HepG2 (cell line): ENCODE measurements around the gene CHKB. TPM values are rescaled to one million over a fixed set of nuclear protein-coding genes. Genes with fewer than 3 reads are reported as not detected.

Experiments
- AKAP8 ChIP-seq: sonication (generic); formaldehyde crosslinking; IDR thresholded peaks from 2 replicates; pipeline ENCODE4 v1.5.1; 2020; ENCODE audit warnings: mild to moderate bottlenecking, missing genetic modification reagents
- CBX2 ChIP-seq, 2 experiments: fragments of 200-600 bp in 1 of 2; sonication (generic); formaldehyde crosslinking in 1 of 2; IDR thresholded peaks; 2 replicates each; pipeline versions ENCODE4 v1.7.0 to v1.8.1; 2018 to 2022; ENCODE audit warnings: low read depth in 2 of 2, low read length in 1 of 2, mild to moderate bottlenecking in 1 of 2, missing genetic modification reagents in 1 of 2
- FOXK2 ChIP-seq: fragments of 450-650 bp; IDR thresholded peaks from 2 replicates; pipeline ENCODE4 v1.6.1; 2016
- KLF12 ChIP-seq: sonication (generic); formaldehyde crosslinking; IDR thresholded peaks from 2 replicates; pipeline ENCODE4 v1.4.0; 2020; ENCODE audit warnings: missing genetic modification reagents, borderline replicate concordance
- MATR3 ChIP-seq: sonication (generic); formaldehyde crosslinking; IDR thresholded peaks from 2 replicates; pipeline ENCODE4 v1.4.0; 2020; ENCODE audit warnings: missing genetic modification reagents
- NFE2L2 ChIP-seq: fragments of 150-350 bp; IDR thresholded peaks from 2 replicates; pipeline ENCODE4 v1.6.1; 2014; ENCODE audit warnings: low read length
- NFKBIZ ChIP-seq: IDR thresholded peaks from 2 replicates; pipeline ENCODE4 v1.6.1; 2018; ENCODE audit warnings: missing genetic modification reagents, missing compliant biosample characterization
- PCBP2 ChIP-seq: fragments of 200-400 bp; formaldehyde crosslinking; optimal IDR thresholded peaks from 2 replicates; pipeline ENCODE3; 2018; ENCODE audit warnings: low read length, low read depth; ENCODE audit not compliant: poor library complexity, severe bottlenecking
- PHF20 ChIP-seq: sonication (generic); formaldehyde crosslinking; IDR thresholded peaks from 2 replicates; pipeline ENCODE4 v1.5.0; 2020; ENCODE audit warnings: mild to moderate bottlenecking, missing genetic modification reagents
- RBFOX2 ChIP-seq: fragments of 200-400 bp; formaldehyde crosslinking; IDR thresholded peaks from 2 replicates; pipeline ENCODE4 v1.6.1; 2017; ENCODE audit warnings: low read depth, mild to moderate bottlenecking, low read length
- SMAD1 ChIP-seq: sonication (generic); formaldehyde crosslinking; IDR thresholded peaks from 2 replicates; pipeline ENCODE4 v1.4.0; 2020; ENCODE audit warnings: missing genetic modification reagents, low read depth, mild to moderate bottlenecking, borderline replicate concordance
- SMAD3 ChIP-seq: sonication (generic); formaldehyde crosslinking; IDR thresholded peaks from 2 replicates; pipeline ENCODE4 v1.4.0; 2020; ENCODE audit warnings: missing genetic modification reagents
- STAT5B ChIP-seq: sonication (generic); formaldehyde crosslinking; IDR thresholded peaks from 2 replicates; pipeline ENCODE4 v1.4.0; 2020; ENCODE audit warnings: missing genetic modification reagents
- TCF12 ChIP-seq, 2 experiments: fragments of 450-650 bp in 1 of 2; sonication (generic) in 1 of 2; formaldehyde crosslinking in 1 of 2; IDR thresholded peaks; 2 replicates each; pipeline versions ENCODE4 v1.6.1 to v1.8.0; 2017 to 2022; ENCODE audit warnings: antibody characterized with exemption in 1 of 2, mild to moderate bottlenecking in 1 of 2, missing genetic modification reagents in 1 of 2, moderate library complexity in 1 of 2
- XBP1 ChIP-seq: sonication (generic); formaldehyde crosslinking; IDR thresholded peaks from 2 replicates; pipeline ENCODE4 v1.5.0; 2020; ENCODE audit warnings: missing genetic modification reagents
- ZFAT ChIP-seq: sonication (generic); formaldehyde crosslinking; conservative IDR thresholded peaks from 2 replicates; pipeline ENCODE4 v1.8.1; 2023; ENCODE audit warnings: missing genetic modification reagents, inconsistent platforms
- ZNF253 ChIP-seq: sonication (generic); formaldehyde crosslinking; IDR thresholded peaks from 2 replicates; pipeline ENCODE4 v1.8.0; 2022; ENCODE audit warnings: mild to moderate bottlenecking, missing genetic modification reagents, borderline replicate concordance
- ZNF350 ChIP-seq: sonication (generic); formaldehyde crosslinking; IDR thresholded peaks from 2 replicates; pipeline ENCODE4 v1.4.0; 2020; ENCODE audit warnings: mild to moderate bottlenecking, low read depth, missing genetic modification reagents, borderline replicate concordance
- ZNF354B ChIP-seq: sonication (generic); formaldehyde crosslinking; IDR thresholded peaks from 2 replicates; pipeline ENCODE4 v1.8.0; 2022; ENCODE audit warnings: mild to moderate bottlenecking, missing genetic modification reagents
- ZNF430 ChIP-seq: sonication (generic); formaldehyde crosslinking; IDR thresholded peaks from 2 replicates; pipeline ENCODE4 v1.9.0; 2021; ENCODE audit warnings: mild to moderate bottlenecking, missing genetic modification reagents
- ZNF432 ChIP-seq: sonication (generic); formaldehyde crosslinking; IDR thresholded peaks from 2 replicates; pipeline ENCODE4 v1.5.0; 2020; ENCODE audit warnings: missing genetic modification reagents, mild to moderate bottlenecking, borderline replicate concordance
- ZNF44 ChIP-seq: sonication (generic); formaldehyde crosslinking; IDR thresholded peaks from 2 replicates; pipeline ENCODE4 v1.5.1; 2020; ENCODE audit warnings: mild to moderate bottlenecking, missing genetic modification reagents
- ZNF460 ChIP-seq: sonication (generic); formaldehyde crosslinking; IDR thresholded peaks from 2 replicates; pipeline ENCODE4 v1.5.1; 2020; ENCODE audit warnings: missing genetic modification reagents, mild to moderate bottlenecking, borderline replicate concordance
- ZNF569 ChIP-seq: sonication (generic); formaldehyde crosslinking; IDR thresholded peaks from 2 replicates; pipeline ENCODE4 v1.5.0; 2020; ENCODE audit warnings: mild to moderate bottlenecking, missing genetic modification reagents, moderate library complexity, borderline replicate concordance
- ZNF615 ChIP-seq: sonication (generic); formaldehyde crosslinking; IDR thresholded peaks from 2 replicates; pipeline ENCODE4 v1.5.0; 2020; ENCODE audit warnings: mild to moderate bottlenecking, missing genetic modification reagents, borderline replicate concordance
- ZNF660 ChIP-seq: sonication (generic); formaldehyde crosslinking; IDR thresholded peaks from 2 replicates; pipeline ENCODE4 v1.5.1; 2020; ENCODE audit warnings: mild to moderate bottlenecking, low read depth, missing genetic modification reagents, borderline replicate concordance
- ZNF792 ChIP-seq: IDR thresholded peaks from 2 replicates; pipeline ENCODE4 v1.6.1; 2016
- ZSCAN29 ChIP-seq: sonication (generic); formaldehyde crosslinking; conservative IDR thresholded peaks from 2 replicates; pipeline ENCODE4 v1.4.0; 2020; ENCODE audit warnings: mild to moderate bottlenecking, missing genetic modification reagents
- polyA plus RNA-seq, 8 experiments: library from polyadenylated mRNA; depleted of rRNA in 3 of 8; stranded (reverse) in 7 of 8; unstranded in 1 of 8; fragments of >200 nt; fragmentation: Illumina TruSeq in 4 of 8; extraction: Trizol in 4 of 8; gene quantifications; 2 replicates each; pipeline versions ENCODE4 v1.2.1 to v1.2.3, GENCODE V29; 2011 to 2016; ENCODE audit warnings: low read depth in 4 of 8, missing spikeins in 1 of 8, mixed read lengths in 1 of 8; ENCODE audit not compliant: insufficient read depth in 1 of 8
- total RNA-seq, 5 experiments: library from RNA; depleted of rRNA; stranded (reverse); fragments of >200 nt; fragmentation: Illumina TruSeq; extraction: Trizol; gene quantifications; 2 replicates each; pipeline ENCODE4 v1.2.3, GENCODE V29; 2016; ENCODE audit warnings: low read depth in 1 of 5
- TF ChIP-seq, protein P1 (sequence below): sonication (generic); formaldehyde crosslinking; IDR thresholded peaks from 2 replicates; pipeline ENCODE4 v1.8.1; 2023; ENCODE audit warnings: mild to moderate bottlenecking, missing genetic modification reagents
- TF ChIP-seq, protein P2 (sequence below): sonication (generic); formaldehyde crosslinking; IDR thresholded peaks from 2 replicates; pipeline ENCODE4 v1.4.0; 2020; ENCODE audit warnings: missing genetic modification reagents

Gene CHKB
- total and polyA plus RNA-seq, 2 of the 13 experiments (the other 11 are each of a cell fraction or from before 2014, with no cell fraction given) = 24.5 to 42.7 TPM

DNA sequence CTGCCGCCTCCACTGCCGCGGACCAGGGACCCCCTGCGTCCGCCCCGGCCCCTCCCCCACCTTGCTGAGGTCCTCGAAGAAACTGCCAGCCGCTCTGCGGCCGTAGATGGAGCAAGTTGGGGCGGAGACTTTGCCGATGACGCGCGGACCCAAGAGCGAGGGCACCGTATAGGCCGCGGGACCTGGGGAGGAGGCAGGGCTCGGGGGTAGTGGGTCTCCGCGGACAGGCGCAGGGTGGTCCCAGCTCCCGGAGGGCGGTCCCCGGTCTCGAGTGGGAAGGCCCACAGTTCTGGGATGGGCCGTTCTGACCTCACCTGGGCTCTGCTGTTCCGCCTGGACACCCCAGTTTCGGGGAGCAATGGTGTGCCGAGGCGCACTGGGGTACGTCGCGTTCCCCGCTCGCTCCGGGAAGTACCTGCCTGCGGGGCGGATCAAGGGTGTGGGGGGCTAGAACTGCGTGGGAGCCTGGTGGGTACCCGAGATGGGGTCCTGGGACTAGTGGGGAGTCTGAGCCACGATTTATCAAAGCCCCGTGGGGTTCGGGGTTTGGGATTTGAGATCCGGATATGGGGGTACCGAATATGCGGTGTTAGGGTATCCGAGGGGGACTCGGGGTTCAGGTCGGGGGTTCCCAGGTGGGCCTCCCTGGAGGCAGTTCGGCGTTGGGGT, 51.6 kb downstream of the CHKB start (continued):
- TF ChIP-seq NFKBIZ (CRISPR knock-in tag) = 0 out of 2 replicates have a peak, but pooled peaks have one; percentile 13
- TF ChIP-seq ZNF615 (CRISPR knock-in tag) = no peak
- no peak for TF ChIP-seq XBP1 (CRISPR knock-in tag)
- no peak for TF ChIP-seq ZNF660
- no peak for TF ChIP-seq CBX2 (IDR thresholded peaks at IDR 0.05; ENCODE audit: low read depth, low read length)
- TF ChIP-seq CBX2 (CRISPR knock-in tag; IDR thresholded peaks at IDR 0.05; ENCODE audit: low read depth) = no peak
- TF ChIP-seq, protein P1, sequence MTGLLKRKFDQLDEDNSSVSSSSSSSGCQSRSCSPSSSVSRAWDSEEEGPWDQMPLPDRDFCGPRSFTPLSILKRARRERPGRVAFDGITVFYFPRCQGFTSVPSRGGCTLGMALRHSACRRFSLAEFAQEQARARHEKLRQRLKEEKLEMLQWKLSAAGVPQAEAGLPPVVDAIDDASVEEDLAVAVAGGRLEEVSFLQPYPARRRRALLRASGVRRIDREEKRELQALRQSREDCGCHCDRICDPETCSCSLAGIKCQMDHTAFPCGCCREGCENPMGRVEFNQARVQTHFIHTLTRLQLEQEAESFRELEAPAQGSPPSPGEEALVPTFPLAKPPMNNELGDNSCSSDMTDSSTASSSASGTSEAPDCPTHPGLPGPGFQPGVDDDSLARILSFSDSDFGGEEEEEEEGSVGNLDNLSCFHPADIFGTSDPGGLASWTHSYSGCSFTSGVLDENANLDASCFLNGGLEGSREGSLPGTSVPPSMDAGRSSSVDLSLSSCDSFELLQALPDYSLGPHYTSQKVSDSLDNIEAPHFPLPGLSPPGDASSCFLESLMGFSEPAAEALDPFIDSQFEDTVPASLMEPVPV (CRISPR knock-in tag) = peak; percentile 76
- TF ChIP-seq ZFAT = no peak
- peak; percentile 76; the same call in 1 of the 2 replicates for TF ChIP-seq ZNF354B (CRISPR knock-in tag)
- no peak for TF ChIP-seq NFE2L2
- TF ChIP-seq FOXK2 = no peak
- TF ChIP-seq ZNF792 (CRISPR knock-in tag) = no peak
- TF ChIP-seq ZSCAN29 (CRISPR knock-in tag) = no peak
- TF ChIP-seq MATR3 (CRISPR knock-in tag) = no peak
- TF ChIP-seq ZNF430 (CRISPR knock-in tag) = peak; percentile 6; the same call in 1 of the 2 replicates
- TF ChIP-seq ZNF44 (CRISPR knock-in tag) = no peak
- TF ChIP-seq PCBP2 = no peak
- peak; percentile 22; the same call in 1 of the 2 replicates for TF ChIP-seq RBFOX2
- no peak; the same call in 1 of the 2 replicates for TF ChIP-seq SMAD1 (CRISPR knock-in tag)
- no peak for TF ChIP-seq ZNF569 (CRISPR knock-in tag)
- TF ChIP-seq AKAP8 = no peak
- TF ChIP-seq SMAD3 (CRISPR knock-in tag) = no peak
- no peak; the same call in 1 of the 2 replicates for TF ChIP-seq PHF20 (CRISPR knock-in tag)
- no peak for TF ChIP-seq ZNF432
- no peak for TF ChIP-seq ZNF460
- no peak for TF ChIP-seq KLF12 (CRISPR knock-in tag)
- TF ChIP-seq ZNF253 (CRISPR knock-in tag) = no peak
- TF ChIP-seq TCF12 (IDR thresholded peaks at IDR 0.05) = no peak
- no peak for TF ChIP-seq TCF12 (CRISPR knock-in tag; IDR thresholded peaks at IDR 0.05)
- no peak for TF ChIP-seq STAT5B (CRISPR knock-in tag)
- TF ChIP-seq, protein P2, sequence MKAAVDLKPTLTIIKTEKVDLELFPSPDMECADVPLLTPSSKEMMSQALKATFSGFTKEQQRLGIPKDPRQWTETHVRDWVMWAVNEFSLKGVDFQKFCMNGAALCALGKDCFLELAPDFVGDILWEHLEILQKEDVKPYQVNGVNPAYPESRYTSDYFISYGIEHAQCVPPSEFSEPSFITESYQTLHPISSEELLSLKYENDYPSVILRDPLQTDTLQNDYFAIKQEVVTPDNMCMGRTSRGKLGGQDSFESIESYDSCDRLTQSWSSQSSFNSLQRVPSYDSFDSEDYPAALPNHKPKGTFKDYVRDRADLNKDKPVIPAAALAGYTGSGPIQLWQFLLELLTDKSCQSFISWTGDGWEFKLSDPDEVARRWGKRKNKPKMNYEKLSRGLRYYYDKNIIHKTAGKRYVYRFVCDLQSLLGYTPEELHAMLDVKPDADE = no peak
- 0 out of 2 replicates have a peak, but pooled peaks have one; percentile 16 for TF ChIP-seq ZNF350 (CRISPR knock-in tag)
